ENCODE measurements around the gene IQCN.

IQCN gene

DNA sequence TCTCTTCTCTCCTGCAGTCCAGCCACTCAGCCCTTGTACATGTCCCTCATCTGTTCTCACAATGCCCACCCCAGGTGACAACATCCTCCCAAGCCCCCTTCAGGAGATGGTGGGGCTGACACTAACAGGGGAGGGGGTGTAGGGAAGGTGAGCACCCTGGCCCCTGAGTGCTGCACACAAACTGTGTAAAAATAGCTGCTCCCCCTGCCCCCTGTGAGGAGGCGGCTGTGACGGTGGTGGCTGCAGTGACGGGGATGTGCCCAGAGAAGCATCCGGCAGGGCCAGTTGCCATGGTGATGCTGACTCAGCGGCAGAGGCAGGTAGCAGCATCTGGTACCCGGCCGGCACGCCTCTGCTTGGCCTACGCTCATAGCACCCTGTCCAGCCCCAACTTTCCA lies 20.2 kb upstream of the IQCN start:
- no peaks in the 10 kb centered on the region for H3K36me3 ChIP-seq
- H3K27ac ChIP-seq: 0 out of 2 replicates have a peak overlapping the region, but pooled peaks have one; percentile 40
- peak overlapping the region; percentile 2; the same call in 1 of the 2 replicates for H3K9ac ChIP-seq
- H3K4me2 ChIP-seq: peak overlapping the region; percentile 97
- H4K20me1 ChIP-seq: no peaks in the 10 kb centered on the region
- TF ChIP-seq Cebpa-rat (IDR thresholded peaks at IDR 0.05): no peak
- no peak overlapping the region for H3K4me3 ChIP-seq
- peaks cover 47% of the 10 kb centered on the region for H3K4me1 ChIP-seq
- no peaks in the 10 kb centered on the region for H3K9me3 ChIP-seq
- no peaks in the 10 kb centered on the region for H3K27me3 ChIP-seq

DNA sequence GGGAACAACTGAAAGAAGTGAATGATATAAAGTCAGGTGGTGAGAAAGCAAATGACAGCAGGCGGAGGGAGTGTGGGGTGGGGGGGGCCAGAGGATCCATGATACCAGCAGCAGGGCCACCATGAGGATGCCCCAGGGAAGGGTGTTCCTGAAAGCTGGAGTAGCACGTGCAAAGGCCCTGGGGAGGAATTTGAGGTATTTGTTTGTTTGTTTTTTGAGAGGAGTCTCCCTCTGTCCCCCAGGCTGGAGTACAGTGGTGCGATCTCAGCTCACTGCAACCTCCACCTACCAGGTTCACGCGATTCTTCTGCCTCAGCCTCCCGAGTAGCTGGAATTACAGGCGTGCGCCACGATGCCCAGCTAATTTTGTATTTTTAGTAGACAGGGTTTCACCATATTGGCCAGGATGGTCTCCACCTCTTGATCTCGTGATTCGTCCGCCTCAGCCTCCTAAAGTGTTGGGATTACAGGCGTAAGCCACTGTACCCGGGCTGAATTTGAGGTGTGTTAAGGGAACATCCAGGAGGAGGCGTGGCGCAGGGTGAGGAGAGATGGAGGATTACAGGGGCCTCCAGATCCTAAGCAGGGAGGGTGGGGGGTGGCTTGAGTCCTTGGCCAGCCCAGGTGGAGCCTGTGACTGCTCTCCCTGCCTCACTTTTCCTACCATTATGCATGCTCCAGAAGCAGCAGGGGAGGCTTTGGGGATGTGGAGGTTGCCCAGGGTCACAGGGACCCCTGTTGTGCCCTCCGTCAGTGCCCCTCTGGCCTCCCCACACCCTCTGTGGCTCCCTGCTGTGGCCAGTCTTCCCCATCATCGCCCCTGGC lies 19.6 kb upstream of the IQCN start:
- Histone ChIP-seq H4K20me1 (no peaks in the 10 kb centered on the region), H3K27ac (peak overlapping the region; percentile 51), H3K36me3 (no peaks in the 10 kb centered on the region), H3K4me2 (peak overlapping the region; percentile 97), H3K4me3 (no peak overlapping the region), H3K9me3 (no peaks in the 10 kb centered on the region), H3K27me3 (no peaks in the 10 kb centered on the region), H3K9ac (peak overlapping the region; percentile 2; the same call in 1 of the 2 replicates), H3K4me1 (peaks cover 47% of the 10 kb centered on the region)
- no peak for TF ChIP-seq Cebpa-rat (IDR thresholded peaks at IDR 0.05)

DNA sequence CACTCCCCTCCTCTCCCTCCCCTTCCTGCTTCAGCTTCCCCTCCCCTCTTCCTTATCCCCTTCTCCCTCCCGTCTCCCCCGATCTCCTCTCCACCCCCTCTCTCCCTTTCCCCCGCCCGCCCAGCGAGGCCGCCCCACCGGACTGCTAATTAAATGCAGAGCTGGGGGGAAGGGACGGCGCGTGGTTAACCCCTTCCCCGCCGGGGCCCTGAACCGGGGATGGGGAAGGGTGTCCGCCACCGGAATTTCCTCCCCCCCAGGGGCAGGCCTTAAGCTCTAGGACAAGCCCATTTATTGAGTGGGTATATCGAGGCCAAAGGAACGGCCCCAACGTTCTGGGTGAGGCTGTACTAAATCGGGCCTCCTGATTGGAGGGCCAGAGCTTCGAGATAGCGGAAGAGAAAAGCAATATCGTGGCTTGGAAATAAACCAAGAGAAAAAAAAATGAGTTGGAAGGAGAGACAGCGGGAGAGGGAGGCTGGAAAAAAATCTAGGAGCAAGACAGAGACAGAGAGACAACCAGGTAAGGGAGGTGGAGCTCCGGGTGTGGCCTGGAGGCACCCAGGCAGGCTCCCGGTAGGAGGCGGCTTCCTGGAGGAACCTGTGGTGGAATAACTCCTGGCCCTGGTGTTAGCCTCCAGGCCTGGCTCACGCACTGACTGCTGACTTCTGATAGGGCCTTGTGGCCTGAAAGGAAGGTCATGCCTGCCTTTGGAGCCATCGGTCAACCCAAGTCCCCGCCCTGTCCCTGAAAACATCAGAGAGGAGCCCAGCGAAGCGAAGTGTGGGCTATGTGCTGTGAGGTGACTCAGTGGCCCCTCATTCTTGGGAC lies 18.8 kb upstream of the IQCN start:
- H3K27ac ChIP-seq: peak overlapping the region; percentile 95
- peak overlapping the region; percentile 86 for H3K9ac ChIP-seq
- H4K20me1 ChIP-seq: no peaks in the 10 kb centered on the region
- peak overlapping the region; percentile 81 for H3K4me3 ChIP-seq
- no peak for TF ChIP-seq Cebpa-rat (IDR thresholded peaks at IDR 0.05)
- H3K4me1 ChIP-seq: peaks cover 51% of the 10 kb centered on the region
- H3K36me3 ChIP-seq: no peaks in the 10 kb centered on the region
- H3K4me2 ChIP-seq: peak overlapping the region; percentile 97
- no peaks in the 10 kb centered on the region for H3K9me3 ChIP-seq
- H3K27me3 ChIP-seq: no peaks in the 10 kb centered on the region

- Histone ChIP-seq H3K27me3 (no peaks in the 10 kb centered on the region), H3K9ac (peak overlapping the region; percentile 86), H3K4me2 (peak overlapping the region; percentile 97), H3K9me3 (no peaks in the 10 kb centered on the region), H3K4me1 (peaks cover 56% of the 10 kb centered on the region), H3K4me3 (peak overlapping the region; percentile 81), H3K27ac (peak overlapping the region; percentile 95), H4K20me1 (no peaks in the 10 kb centered on the region), H3K36me3 (no peaks in the 10 kb centered on the region)
- 0 out of 2 replicates have a peak, but pooled peaks have one; percentile 43 for TF ChIP-seq Cebpa-rat (IDR thresholded peaks at IDR 0.05)
Observed at GRCh38 chr19:18292462-18292809, 18.2 kb upstream of the IQCN start.

DNA sequence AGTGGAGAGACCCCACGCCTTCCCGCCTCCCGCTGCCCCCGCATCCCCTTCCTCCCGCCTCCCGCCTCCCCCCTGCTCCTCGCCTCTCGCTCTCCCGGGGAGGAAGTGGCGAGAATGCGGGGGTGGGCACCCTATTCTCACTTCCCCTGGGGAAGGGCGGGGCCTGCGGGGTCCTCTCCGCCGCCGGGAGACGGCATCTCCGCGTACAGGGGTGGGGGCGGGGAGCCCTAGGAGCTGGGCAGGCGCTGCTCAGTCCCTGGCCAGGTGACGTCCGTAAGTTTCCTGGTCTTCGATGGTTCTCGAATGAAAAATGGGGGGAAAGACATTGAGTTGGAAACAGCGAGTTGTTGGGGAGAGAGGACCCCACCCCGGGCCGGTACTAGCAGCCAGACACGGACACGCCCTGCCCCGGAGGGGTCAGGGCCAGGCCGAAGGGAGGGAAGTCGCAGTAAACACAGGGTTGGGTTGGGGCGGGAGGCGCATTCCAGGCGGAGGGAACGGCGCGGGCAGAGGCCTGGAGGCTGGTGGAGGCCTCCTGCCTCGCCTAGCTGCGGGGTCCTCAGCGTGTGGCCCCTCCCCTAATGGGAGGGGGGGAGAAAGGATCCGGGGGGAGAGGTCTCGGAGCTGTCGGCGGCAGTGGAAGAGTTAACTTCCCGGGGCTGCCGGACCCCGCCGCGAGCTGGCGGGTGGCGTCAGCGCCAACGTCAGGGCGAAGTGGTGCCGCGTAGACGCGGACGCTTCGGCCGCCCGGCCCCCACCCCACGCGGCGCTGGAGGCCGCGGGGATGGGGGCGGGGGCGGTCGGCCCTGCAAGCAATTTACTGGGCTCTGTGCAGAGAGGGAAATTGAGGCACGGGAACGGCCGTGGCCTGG lies 17.6 kb upstream of the IQCN start:
- H3K4me1 ChIP-seq: peaks cover 56% of the 10 kb centered on the region
- H3K9ac ChIP-seq: peak overlapping the region; percentile 86

DNA sequence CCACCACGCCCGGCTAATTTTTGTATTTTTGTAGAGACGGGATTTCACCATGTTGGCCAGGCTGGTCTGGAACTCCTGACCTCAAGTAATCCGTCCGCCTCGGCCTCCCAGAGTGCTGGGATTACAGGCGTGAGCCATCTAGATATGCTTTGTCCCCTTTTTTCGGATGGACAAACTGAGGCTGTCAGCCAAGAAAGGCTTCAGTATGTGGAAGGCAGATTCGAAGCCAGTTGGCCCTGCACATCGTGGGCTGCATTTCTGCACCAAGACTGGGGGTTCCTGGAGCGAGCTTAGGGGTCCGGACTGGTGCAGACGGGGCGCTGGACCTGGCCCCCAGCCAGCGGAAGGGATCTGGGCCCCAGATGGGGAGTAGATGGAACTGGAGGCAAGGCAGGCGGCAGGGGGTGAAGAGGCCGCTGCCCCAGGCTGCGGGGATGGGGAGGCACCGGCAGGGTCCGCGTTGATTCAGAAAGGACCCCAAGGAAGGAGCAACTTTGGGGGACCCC lies 16.8 kb upstream of the IQCN start:
- H3K4me3 ChIP-seq: peak overlapping the region; percentile 81
- peak overlapping the region; percentile 97 for H3K4me2 ChIP-seq
- H3K9me3 ChIP-seq: no peaks in the 10 kb centered on the region
- H4K20me1 ChIP-seq: no peaks in the 10 kb centered on the region
- peak overlapping the region; percentile 95 for H3K27ac ChIP-seq
- TF ChIP-seq Cebpa-rat (IDR thresholded peaks at IDR 0.05): no peak
- peaks cover 64% of the 10 kb centered on the region for H3K4me1 ChIP-seq
- peak overlapping the region; percentile 86 for H3K9ac ChIP-seq
- H3K27me3 ChIP-seq: no peaks in the 10 kb centered on the region
- no peaks in the 10 kb centered on the region for H3K36me3 ChIP-seq

More for the DNA sequence above, 17.6 kb upstream of the IQCN start:
- Histone ChIP-seq H3K27ac (peak overlapping the region; percentile 95), H3K4me3 (peak overlapping the region; percentile 81), H4K20me1 (no peaks in the 10 kb centered on the region), H3K4me2 (peak overlapping the region; percentile 97), H3K27me3 (no peaks in the 10 kb centered on the region), H3K36me3 (no peaks in the 10 kb centered on the region), H3K9me3 (no peaks in the 10 kb centered on the region)
- no peak for TF ChIP-seq Cebpa-rat (IDR thresholded peaks at IDR 0.05)

DNA sequence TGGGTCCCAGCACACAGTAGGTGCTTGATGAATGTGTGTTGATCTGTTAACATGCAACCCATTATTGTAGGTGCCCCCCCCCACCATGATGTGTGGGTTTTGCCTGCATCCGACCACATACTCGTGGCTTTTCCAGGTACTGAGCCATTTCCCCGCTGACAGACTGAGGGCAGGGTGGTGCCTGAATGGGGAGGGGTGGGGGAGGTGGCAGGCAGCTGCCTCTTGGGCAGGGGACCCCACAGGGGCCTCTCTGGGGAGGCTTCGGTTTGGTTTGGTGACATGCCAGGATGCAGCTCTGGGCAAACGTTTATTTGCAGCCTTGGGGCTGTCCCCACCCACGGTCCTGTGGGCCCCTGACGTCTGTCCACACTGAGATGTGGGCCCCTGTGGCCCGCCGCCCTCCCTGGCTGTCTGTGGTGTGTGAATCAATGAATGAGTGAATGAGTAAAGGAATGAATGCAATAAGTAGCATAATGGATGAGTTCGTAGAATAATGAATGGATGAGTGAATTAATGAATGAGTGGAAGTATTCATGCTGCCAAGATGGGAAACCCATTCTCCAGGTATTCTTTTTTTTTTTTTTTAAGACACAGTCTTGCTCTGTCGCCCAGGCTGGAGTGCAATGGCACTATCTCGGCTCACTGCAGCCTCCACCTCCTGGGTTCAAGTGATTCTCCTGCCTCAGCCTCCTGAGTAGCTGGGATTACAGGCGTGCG lies 16.2 kb upstream of the IQCN start:
- Histone ChIP-seq H4K20me1 (no peaks in the 10 kb centered on the region), H3K27ac (peak overlapping the region; percentile 95), H3K4me1 (peaks cover 68% of the 10 kb centered on the region), H3K4me2 (peak overlapping the region; percentile 97), H3K9ac (no peak overlapping the region; the same call in 1 of the 2 replicates), H3K27me3 (no peaks in the 10 kb centered on the region), H3K4me3 (peak overlapping the region; percentile 81; the same call in 1 of the 2 replicates), H3K9me3 (no peaks in the 10 kb centered on the region), H3K36me3 (no peaks in the 10 kb centered on the region)
- TF ChIP-seq Cebpa-rat (IDR thresholded peaks at IDR 0.05): no peak

- Histone ChIP-seq H3K36me3 (no peaks in the 10 kb centered on the region), H3K4me1 (peaks cover 76% of the 10 kb centered on the region), H3K9me3 (no peaks in the 10 kb centered on the region), H3K4me2 (peak overlapping the region; percentile 97), H3K9ac (peak overlapping the region; percentile 24; the same call in 1 of the 2 replicates), H3K27ac (peak overlapping the region; percentile 41), H3K4me3 (no peak overlapping the region), H3K27me3 (no peaks in the 10 kb centered on the region), H4K20me1 (no peaks in the 10 kb centered on the region)
- TF ChIP-seq Cebpa-rat (IDR thresholded peaks at IDR 0.05): no peak
Observed at GRCh38 chr19:18289471-18290301, 15.4 kb upstream of the IQCN start.

Data from BLaER1 (cell line).